ENCODE results near the gene MYDGF. TPM values are rescaled to one million over a fixed set of nuclear protein-coding genes. Genes with fewer than 3 reads are reported as not detected.

The MYDGF gene
- total RNA-seq, 1 experiment from 2014 or later, result 81.2 TPM

DNA sequence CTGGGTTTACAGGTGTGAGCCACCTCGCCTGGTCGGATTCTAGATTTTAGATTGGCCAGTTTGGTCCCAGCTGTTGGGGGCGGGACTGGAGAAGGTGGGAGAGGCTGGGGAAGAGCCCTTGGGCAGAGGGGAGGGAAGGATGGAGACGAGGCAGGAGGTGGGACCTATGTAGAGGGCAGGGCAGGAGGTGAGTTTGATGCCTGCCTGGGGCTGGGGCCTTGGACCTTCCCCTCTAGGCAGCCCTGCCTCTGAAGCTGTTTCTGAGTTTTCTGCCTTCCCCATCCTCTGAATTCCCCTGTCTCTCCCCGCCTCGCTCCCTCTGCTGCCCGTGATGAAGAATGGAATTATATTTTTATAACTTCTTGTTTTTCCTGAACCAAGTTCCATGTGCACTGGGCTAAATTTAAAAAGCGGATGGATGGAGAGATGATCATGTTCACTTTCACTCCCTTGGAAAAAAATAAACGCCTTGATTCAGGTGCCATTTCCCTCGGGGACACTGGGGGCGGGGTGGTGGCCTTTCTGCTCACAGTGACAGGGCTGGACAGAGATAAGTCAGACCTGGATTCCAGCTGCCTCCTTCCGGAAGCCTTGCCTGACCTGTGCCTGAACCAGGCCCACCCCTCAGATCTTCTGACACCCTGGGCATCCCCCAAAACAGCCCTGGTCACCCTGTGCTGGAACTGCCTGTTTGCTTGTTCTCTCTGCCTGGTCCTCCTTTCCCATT is 47.3 kb downstream of the MYDGF start:
- TF ChIP-seq, protein P1, sequence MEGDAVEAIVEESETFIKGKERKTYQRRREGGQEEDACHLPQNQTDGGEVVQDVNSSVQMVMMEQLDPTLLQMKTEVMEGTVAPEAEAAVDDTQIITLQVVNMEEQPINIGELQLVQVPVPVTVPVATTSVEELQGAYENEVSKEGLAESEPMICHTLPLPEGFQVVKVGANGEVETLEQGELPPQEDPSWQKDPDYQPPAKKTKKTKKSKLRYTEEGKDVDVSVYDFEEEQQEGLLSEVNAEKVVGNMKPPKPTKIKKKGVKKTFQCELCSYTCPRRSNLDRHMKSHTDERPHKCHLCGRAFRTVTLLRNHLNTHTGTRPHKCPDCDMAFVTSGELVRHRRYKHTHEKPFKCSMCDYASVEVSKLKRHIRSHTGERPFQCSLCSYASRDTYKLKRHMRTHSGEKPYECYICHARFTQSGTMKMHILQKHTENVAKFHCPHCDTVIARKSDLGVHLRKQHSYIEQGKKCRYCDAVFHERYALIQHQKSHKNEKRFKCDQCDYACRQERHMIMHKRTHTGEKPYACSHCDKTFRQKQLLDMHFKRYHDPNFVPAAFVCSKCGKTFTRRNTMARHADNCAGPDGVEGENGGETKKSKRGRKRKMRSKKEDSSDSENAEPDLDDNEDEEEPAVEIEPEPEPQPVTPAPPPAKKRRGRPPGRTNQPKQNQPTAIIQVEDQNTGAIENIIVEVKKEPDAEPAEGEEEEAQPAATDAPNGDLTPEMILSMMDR (IDR thresholded peaks at IDR 0.05; ENCODE audit: unreplicated experiment), result no peak
- no TSS peak for BruUV-seq (replicated peaks)
- Mint-ChIP-seq H3K9me3 (ENCODE audit: low read depth, unreplicated experiment) (no peaks in the 10 kb centered on the region), H3K36me3 (ENCODE audit: insufficient read depth, unreplicated experiment) (no peaks in the 10 kb centered on the region), H3K27me3 (ENCODE audit: unreplicated experiment) (peaks cover 24% of the 10 kb centered on the region), H3K27ac (ENCODE audit: unreplicated experiment) (no peak overlapping the region), H3K4me3 (ENCODE audit: low read depth, unreplicated experiment) (no peak overlapping the region), H3K4me1 (ENCODE audit: low read depth, unreplicated experiment) (no peaks in the 10 kb centered on the region)
- CTCF ChIA-PET, result interaction anchor here (0.7 kb wide), 1 partner anchor 37 kb away, joined by 3 read pairs; no protein-coding TSS in a partner anchor
- intact Hi-C loops (cut with micrococcal nuclease; ENCODE audit: unreplicated experiment), result no loop called here
- DNase-seq, result no peak

DNA sequence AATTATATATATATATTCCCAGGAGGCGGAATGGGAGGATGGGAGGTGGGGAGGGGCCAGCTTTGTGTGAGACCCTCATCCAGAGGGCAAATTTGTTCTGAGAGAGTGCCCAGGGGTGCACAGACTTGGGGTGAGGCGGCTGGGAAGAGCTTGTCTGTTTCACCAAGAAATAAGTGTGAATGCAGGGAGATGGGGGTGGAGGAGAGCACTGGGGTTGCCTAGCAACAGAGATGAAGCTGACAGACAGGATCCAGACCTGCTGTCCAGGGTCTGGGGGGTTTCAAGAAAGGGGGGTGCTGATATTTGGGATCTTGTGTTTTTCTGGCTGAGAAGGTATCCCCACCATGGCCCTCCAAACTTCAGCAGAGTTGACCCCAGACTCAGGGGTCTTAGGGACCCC is 49.5 kb downstream of the MYDGF start:
- no peak for DNase-seq
- CTCF ChIA-PET, result no interaction called here
- TF ChIP-seq, protein P1 (IDR thresholded peaks at IDR 0.05; ENCODE audit: unreplicated experiment), result no peak
- intact Hi-C loops (cut with micrococcal nuclease; ENCODE audit: unreplicated experiment), result no loop called here
- Mint-ChIP-seq H3K27ac (ENCODE audit: unreplicated experiment) (no peak overlapping the region), H3K36me3 (ENCODE audit: insufficient read depth, unreplicated experiment) (no peaks in the 10 kb centered on the region), H3K4me1 (ENCODE audit: low read depth, unreplicated experiment) (no peaks in the 10 kb centered on the region), H3K27me3 (ENCODE audit: unreplicated experiment) (peaks cover 33% of the 10 kb centered on the region), H3K9me3 (ENCODE audit: low read depth, unreplicated experiment) (no peaks in the 10 kb centered on the region), H3K4me3 (ENCODE audit: low read depth, unreplicated experiment) (no peak overlapping the region)
- BruUV-seq (replicated peaks), result no TSS peak

DNA sequence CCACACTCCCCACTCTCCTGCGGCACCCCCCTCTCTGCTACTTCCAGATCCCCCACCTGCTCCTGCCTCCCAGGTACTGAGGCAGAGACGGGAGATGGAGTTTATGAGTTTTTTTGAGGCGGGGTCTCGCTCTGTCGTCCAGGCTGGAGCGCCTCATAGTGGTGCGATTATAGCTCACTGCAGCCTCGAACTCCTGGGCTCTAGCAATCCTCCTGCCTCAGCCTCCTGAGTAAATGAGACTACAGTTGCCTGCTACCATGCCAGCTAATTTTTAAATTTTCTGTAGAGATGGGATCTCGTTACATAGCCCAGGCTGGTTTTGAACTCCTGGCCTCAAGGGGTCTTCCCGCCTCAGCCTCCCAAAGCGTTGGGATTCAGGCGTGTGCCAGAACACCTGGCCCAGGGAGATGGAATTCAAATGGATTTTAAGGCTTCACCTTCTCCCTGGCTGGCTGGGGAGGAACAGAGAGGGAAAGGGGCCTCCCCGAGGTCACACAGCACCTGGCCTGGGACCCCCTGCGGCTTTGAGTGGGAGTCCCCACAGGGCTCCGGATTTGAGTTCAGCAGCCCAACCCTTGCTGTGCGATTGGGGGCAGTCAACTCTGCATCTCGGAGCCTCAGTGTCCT is 50.4 kb downstream of the MYDGF start:
- CTCF ChIA-PET, result no interaction called here
- Mint-ChIP-seq H3K27me3 (ENCODE audit: unreplicated experiment) (peaks cover 33% of the 10 kb centered on the region), H3K9me3 (ENCODE audit: low read depth, unreplicated experiment) (no peaks in the 10 kb centered on the region), H3K4me3 (ENCODE audit: low read depth, unreplicated experiment) (no peak overlapping the region), H3K27ac (ENCODE audit: unreplicated experiment) (no peak overlapping the region), H3K36me3 (ENCODE audit: insufficient read depth, unreplicated experiment) (no peaks in the 10 kb centered on the region), H3K4me1 (ENCODE audit: low read depth, unreplicated experiment) (no peaks in the 10 kb centered on the region)
- TF ChIP-seq, protein P1 (IDR thresholded peaks at IDR 0.05; ENCODE audit: unreplicated experiment), result no peak
- DNase-seq, result no peak
- BruUV-seq (replicated peaks), result no TSS peak
- intact Hi-C loops (cut with micrococcal nuclease; ENCODE audit: unreplicated experiment), result no loop called here

DNA sequence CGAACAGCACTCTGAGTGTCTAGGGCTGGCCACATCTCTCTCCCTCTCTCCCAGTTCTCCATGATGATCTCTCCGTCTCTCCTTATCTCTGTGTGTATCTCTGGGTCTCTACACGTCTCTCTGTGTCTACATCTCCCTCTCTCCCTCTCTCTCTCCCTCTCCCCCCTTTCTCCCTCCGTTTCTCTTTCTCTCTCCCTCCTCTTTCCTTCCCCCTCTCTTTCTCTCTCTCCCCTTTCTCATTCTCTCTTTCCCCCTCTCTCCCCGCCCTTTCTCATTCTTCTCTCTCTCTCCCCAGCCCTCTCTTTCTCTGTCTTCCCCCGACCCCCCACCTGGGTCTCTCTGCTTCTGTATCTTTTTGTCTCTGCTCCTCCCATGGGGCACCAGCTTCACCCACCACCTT is 52.1 kb downstream of the MYDGF start:
- TF ChIP-seq, protein P1 (IDR thresholded peaks at IDR 0.05; ENCODE audit: unreplicated experiment), result no peak
- BruUV-seq (replicated peaks), result no TSS peak
- intact Hi-C loops (cut with micrococcal nuclease; ENCODE audit: unreplicated experiment), result no loop called here
- DNase-seq, result no peak
- Mint-ChIP-seq H3K4me3 (ENCODE audit: low read depth, unreplicated experiment) (no peak overlapping the region), H3K27me3 (ENCODE audit: unreplicated experiment) (peaks cover 48% of the 10 kb centered on the region), H3K27ac (ENCODE audit: unreplicated experiment) (no peak overlapping the region), H3K9me3 (ENCODE audit: low read depth, unreplicated experiment) (no peaks in the 10 kb centered on the region), H3K36me3 (ENCODE audit: insufficient read depth, unreplicated experiment) (no peaks in the 10 kb centered on the region), H3K4me1 (ENCODE audit: low read depth, unreplicated experiment) (no peaks in the 10 kb centered on the region)
- CTCF ChIA-PET, result no interaction called here
